ENCODE measurements around the gene LTBP3.

Gene LTBP3

GRCh38 chr11:65506772-65507505, 51.2 kb downstream of the LTBP3 start:
- DNase-seq (ENCODE audit: low spot score) = peak; percentile 27

GRCh38 chr11:65506290-65506771, 51.8 kb downstream of the LTBP3 start:
- no peak for DNase-seq (ENCODE audit: low spot score)

GRCh38 chr11:65505466-65506289, 52.5 kb downstream of the LTBP3 start:
- DNase-seq (ENCODE audit: low spot score) = no peak

- DNase-seq (ENCODE audit: low spot score) = no peak
Measured at GRCh38 chr11:65504674-65505465, 53.3 kb downstream of the LTBP3 start.

GRCh38 chr11:65503949-65504673, 54.0 kb downstream of the LTBP3 start:
- DNase-seq (ENCODE audit: low spot score) = no peak

- DNase-seq (ENCODE audit: low spot score) = no peak
Measured at GRCh38 chr11:65503368-65503948, 54.7 kb downstream of the LTBP3 start.

GRCh38 chr11:65502555-65503367, 55.4 kb downstream of the LTBP3 start:
- no peak for DNase-seq (ENCODE audit: low spot score)

- DNase-seq (ENCODE audit: low spot score) = no peak
Measured at GRCh38 chr11:65502274-65502554, 55.9 kb downstream of the LTBP3 start.

- no peak for DNase-seq (ENCODE audit: low spot score)
Measured at GRCh38 chr11:65501472-65502273, 56.5 kb downstream of the LTBP3 start.

GRCh38 chr11:65501186-65501471, 57.0 kb downstream of the LTBP3 start:
- no peak for DNase-seq (ENCODE audit: low spot score)

- no peak for DNase-seq (ENCODE audit: low spot score)
Measured at GRCh38 chr11:65500387-65501185, 57.6 kb downstream of the LTBP3 start.

- DNase-seq (ENCODE audit: low spot score) = no peak
Measured at GRCh38 chr11:65499713-65500386, 58.3 kb downstream of the LTBP3 start.

- peak; percentile 49 for DNase-seq (ENCODE audit: low spot score)
Measured at GRCh38 chr11:65498977-65499712, 59.0 kb downstream of the LTBP3 start, which contains the start of gene MALAT1. TSS of gene MALAT1 (plus strand) at chr11:65499045.

GRCh38 chr11:65498727-65498976, 59.5 kb downstream of the LTBP3 start:
- DNase-seq (ENCODE audit: low spot score) = no peak

- DNase-seq (ENCODE audit: low spot score) = no peak
Measured at GRCh38 chr11:65498042-65498726, 60.0 kb downstream of the LTBP3 start.

- peak; percentile 86 for DNase-seq (ENCODE audit: low spot score)
Measured at GRCh38 chr11:65497141-65498041, 60.8 kb downstream of the LTBP3 start.
